Measurements from ENCODE around the gene LRRC8B.

Gene LRRC8B

GRCh38 chr1:89546082-89546889 lies 21.7 kb downstream of the LRRC8B start:
- in situ Hi-C loops (cut with MboI; ENCODE audit: low sequenced_read_pairs): no loop called here

- in situ Hi-C loops (cut with MboI; ENCODE audit: low sequenced_read_pairs): no loop called here
These were observed 22.4 kb downstream of the LRRC8B start for GRCh38 chr1:89546934-89547562.

GRCh38 chr1:89547563-89548116 lies 23.0 kb downstream of the LRRC8B start:
- in situ Hi-C loops (cut with MboI; ENCODE audit: low sequenced_read_pairs): no loop called here

- in situ Hi-C loops (cut with MboI; ENCODE audit: low sequenced_read_pairs): no loop called here
These were observed 23.7 kb downstream of the LRRC8B start for GRCh38 chr1:89548122-89548857.

GRCh38 chr1:89550995-89551394 lies 26.4 kb downstream of the LRRC8B start:
- in situ Hi-C loops (cut with MboI; ENCODE audit: low sequenced_read_pairs): no loop called here

- in situ Hi-C loops (cut with MboI; ENCODE audit: low sequenced_read_pairs): no loop called here
These were observed 27.9 kb downstream of the LRRC8B start for GRCh38 chr1:89552471-89553081.

- in situ Hi-C loops (cut with MboI; ENCODE audit: low sequenced_read_pairs): no loop called here
These were observed 28.5 kb downstream of the LRRC8B start for GRCh38 chr1:89553157-89553556.

- in situ Hi-C loops (cut with MboI; ENCODE audit: low sequenced_read_pairs): no loop called here
These were observed 30.9 kb downstream of the LRRC8B start for GRCh38 chr1:89555550-89555949.

GRCh38 chr1:89556726-89557444 lies 32.3 kb downstream of the LRRC8B start:
- in situ Hi-C loops (cut with MboI; ENCODE audit: low sequenced_read_pairs): no loop called here

GRCh38 chr1:89557445-89557825 lies 32.8 kb downstream of the LRRC8B start:
- in situ Hi-C loops (cut with MboI; ENCODE audit: low sequenced_read_pairs): no loop called here

GRCh38 chr1:89557956-89558355 lies 33.3 kb downstream of the LRRC8B start:
- in situ Hi-C loops (cut with MboI; ENCODE audit: low sequenced_read_pairs): no loop called here

GRCh38 chr1:89563957-89564604 lies 39.5 kb downstream of the LRRC8B start:
- in situ Hi-C loops (cut with MboI; ENCODE audit: low sequenced_read_pairs): no loop called here

GRCh38 chr1:89565521-89565920 lies 40.9 kb downstream of the LRRC8B start:
- in situ Hi-C loops (cut with MboI; ENCODE audit: low sequenced_read_pairs): no loop called here

- in situ Hi-C loops (cut with MboI; ENCODE audit: low sequenced_read_pairs): no loop called here
These were observed 42.1 kb downstream of the LRRC8B start for GRCh38 chr1:89566761-89567174.

- in situ Hi-C loops (cut with MboI; ENCODE audit: low sequenced_read_pairs): no loop called here
These were observed 43.2 kb downstream of the LRRC8B start for GRCh38 chr1:89567797-89568196.

GRCh38 chr1:89573410-89573809 lies 48.8 kb downstream of the LRRC8B start:
- in situ Hi-C loops (cut with MboI; ENCODE audit: low sequenced_read_pairs): no loop called here

GRCh38 chr1:89574621-89575020 lies 50.0 kb downstream of the LRRC8B start:
- in situ Hi-C loops (cut with MboI; ENCODE audit: low sequenced_read_pairs): no loop called here

- in situ Hi-C loops (cut with MboI; ENCODE audit: low sequenced_read_pairs): no loop called here
These were observed 50.6 kb downstream of the LRRC8B start for GRCh38 chr1:89575207-89575606.

GRCh38 chr1:89576013-89576412 lies 51.4 kb downstream of the LRRC8B start:
- in situ Hi-C loops (cut with MboI; ENCODE audit: low sequenced_read_pairs): no loop called here

- in situ Hi-C loops (cut with MboI; ENCODE audit: low sequenced_read_pairs): no loop called here
These were observed 53.5 kb downstream of the LRRC8B start for GRCh38 chr1:89578151-89578550.
